GM12872 (cell line): ENCODE results near the gene GLIS1.

Source experiments
- CTCF ChIP-seq: IDR thresholded peaks from 3 replicates; pipeline ENCODE4 v1.5.1; 2011; ENCODE audit warnings: low read depth, mild to moderate bottlenecking, low read length, moderate library complexity; ENCODE audit not compliant: insufficient read depth

The GLIS1 gene

GRCh38 chr1:53500204-53501064 lies 238.5 kb downstream of the GLIS1 start:
- no peak for TF ChIP-seq CTCF

DNA sequence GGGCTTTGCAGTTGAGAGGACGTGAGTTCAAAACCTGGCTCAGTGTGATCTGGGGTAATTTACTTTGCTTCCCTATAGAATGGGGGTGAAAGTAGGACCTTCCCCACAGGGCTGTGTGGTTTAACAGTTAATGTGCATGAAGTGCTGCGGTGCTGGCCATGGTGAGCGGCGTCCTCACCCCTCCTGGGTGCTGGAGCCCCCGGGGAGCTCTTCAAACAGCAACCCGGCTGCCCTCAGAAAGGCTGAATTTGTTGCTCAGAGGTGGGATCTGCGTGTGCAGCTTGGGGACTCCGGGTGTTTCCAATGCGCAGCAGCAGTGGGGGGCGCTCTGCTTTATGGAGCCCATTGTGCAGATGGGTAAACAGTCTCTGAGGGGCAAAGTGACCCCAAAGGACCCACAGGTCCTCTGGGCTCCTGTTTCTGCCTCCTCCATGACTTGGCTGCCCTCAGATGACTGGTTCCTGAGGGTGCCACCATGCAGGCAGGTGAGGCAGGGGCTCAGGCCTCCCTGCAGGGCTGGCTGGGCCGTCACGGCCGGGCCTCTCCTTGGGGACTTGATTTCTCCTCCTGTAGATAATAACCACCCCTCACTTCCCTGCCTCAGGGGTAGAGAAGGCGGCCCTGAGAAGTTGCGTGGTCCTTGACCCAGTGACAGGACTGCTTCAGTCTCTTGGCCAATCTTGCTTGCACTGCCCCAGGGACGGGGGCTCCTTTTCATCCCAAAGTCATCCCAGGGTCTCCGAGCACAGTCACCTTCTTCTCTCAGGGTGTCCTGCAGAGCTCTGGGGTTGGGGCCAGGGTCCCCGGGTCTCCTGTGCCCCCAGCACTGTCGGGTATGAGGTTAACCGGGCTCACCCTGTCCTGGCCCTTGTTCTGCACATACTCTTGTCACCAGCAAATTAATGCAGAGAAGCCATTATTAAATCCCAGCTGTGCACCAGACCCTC lies 239.4 kb downstream of the GLIS1 start:
- TF ChIP-seq CTCF: no peak

GRCh38 chr1:53498555-53499131 lies 240.3 kb downstream of the GLIS1 start:
- no peak for TF ChIP-seq CTCF

DNA sequence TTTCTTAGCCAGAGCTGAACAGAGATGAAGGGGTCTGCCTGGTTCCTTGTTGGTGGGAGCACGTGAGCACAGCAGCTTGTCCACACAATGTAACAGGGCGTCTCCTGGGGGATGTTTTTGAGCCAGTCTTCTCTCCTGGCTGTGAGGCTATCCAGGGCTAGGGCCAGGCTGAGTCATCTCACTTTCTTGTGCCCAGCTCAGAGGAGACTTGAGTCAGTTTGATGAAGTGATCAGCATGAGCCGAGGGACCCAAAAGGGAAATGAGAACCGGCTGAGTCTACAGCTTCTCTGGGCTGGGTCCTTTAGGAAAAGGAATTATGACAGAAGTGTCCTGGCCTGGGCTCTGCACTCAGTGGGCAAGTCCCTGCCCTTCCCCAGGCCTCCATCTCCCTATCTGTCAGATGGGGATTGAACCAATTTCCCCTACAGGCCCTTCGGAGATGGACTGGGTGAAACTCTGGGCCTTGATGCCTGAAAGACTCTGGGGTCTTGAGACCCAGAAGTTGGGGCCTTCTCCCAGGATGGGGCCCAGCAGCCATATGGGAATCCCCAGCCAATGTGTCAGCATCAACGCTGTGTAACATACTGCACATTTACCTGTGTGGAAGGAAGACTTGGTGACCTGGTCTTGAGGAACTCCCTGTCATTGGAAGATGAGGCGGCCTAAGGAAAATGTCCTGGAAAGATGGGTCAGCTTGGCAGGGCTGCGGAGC lies 243.2 kb downstream of the GLIS1 start:
- TF ChIP-seq CTCF: no peak

- TF ChIP-seq CTCF: no peak
Measured at GRCh38 chr1:53490351-53490750, 248.6 kb downstream of the GLIS1 start.

- 0 out of 3 replicates have a peak, but pooled peaks have one; percentile 0 for TF ChIP-seq CTCF
Measured at GRCh38 chr1:53486395-53487026, 252.5 kb downstream of the GLIS1 start.
